GM12878 (cell line): Measurements from ENCODE around the gene PPFIBP1. TPM values are rescaled to one million over a fixed set of nuclear protein-coding genes. Genes with fewer than 3 reads are reported as not detected.

Experiments
- ATAC-seq: fragments of 200-7000 bp; cut with Tn5 transposase; 3 replicates; pipeline ENCODE4 v1.9.1; 2020; ENCODE audit warnings: mild to moderate bottlenecking, moderate library complexity
- BruUV-seq: library from RNA; stranded (reverse); fragments of 400-500 nt; replicated peaks from 2 replicates; lab custom pipeline; 2021; lab: Mats Ljungman, UMichigan
- CTCF ChIA-PET: fragments of 300-600 bp; sonication (Branson Sonifier 250); formaldehyde crosslinking; extraction: SDS; loops from one replicate; lab custom pipeline; 2021; ENCODE audit warnings: inconsistent platforms; lab: Yijun Ruan, JAX
- POLR2A ChIA-PET: fragments of 350-600 bp; formaldehyde crosslinking; extraction: SDS; loops from one replicate; lab custom pipeline; 2021; ENCODE audit warnings: inconsistent platforms; lab: Charles Lee
- RAD21 ChIA-PET: fragments of 300-600 bp; sonication (Branson Sonifier 250); formaldehyde crosslinking; loops from one replicate; lab custom pipeline; 2023; ENCODE audit warnings: antibody characterized with exemption; ENCODE audit not compliant: unreplicated experiment; lab: Charles Lee
- SMC1A ChIA-PET: fragments of 300-600 bp; sonication (Branson Sonifier 250); formaldehyde crosslinking; loops from one replicate; lab custom pipeline; 2023; ENCODE audit not compliant: unreplicated experiment, uncharacterized antibody; lab: Charles Lee
- DNase-seq: peaks from one replicate; pipeline ENCODE4 v3.0.0-alpha.2; 2011; ENCODE audit warnings: low read depth, low spot score
- FAIRE-seq: peaks from 3 replicates; lab custom pipeline; 2011; peaks lifted over from hg19 to GRCh38; lab: Jason Lieb, UNC
- H2AFZ ChIP-seq: 2 replicates; pipeline ENCODE4 v1.6.0; 2011; ENCODE audit warnings: low read depth, low read length, control low read depth; ENCODE audit not compliant: control insufficient read depth
- H3K27ac ChIP-seq: 2 replicates; pipeline ENCODE4 v1.5.1; 2011; ENCODE audit warnings: control low read depth; ENCODE audit not compliant: control insufficient read depth, insufficient read depth
- H3K27me3 ChIP-seq, 2 experiments: replicated peaks in 1 of 2; 2 replicates each; pipeline versions ENCODE4 v1.6.0 to v1.6.1; 2011; ENCODE audit warnings: low read length in 1 of 2; ENCODE audit not compliant: control insufficient read depth in 2 of 2, insufficient read depth in 2 of 2
- H3K36me3 ChIP-seq, 2 experiments: 2 replicates each; pipeline ENCODE4 v1.5.1; 2011; ENCODE audit warnings: low read length in 1 of 2; ENCODE audit not compliant: control insufficient read depth in 2 of 2, insufficient read depth in 2 of 2
- H3K4me1 ChIP-seq: 2 replicates; pipeline ENCODE4 v1.6.1; 2011; ENCODE audit warnings: mild to moderate bottlenecking, low read length, moderate library complexity, mixed read lengths; ENCODE audit not compliant: control insufficient read depth, insufficient read depth
- H3K4me2 ChIP-seq: 2 replicates; pipeline ENCODE4 v1.6.0; 2011; ENCODE audit warnings: control low read depth; ENCODE audit not compliant: control insufficient read depth, insufficient read depth
- H3K4me3 ChIP-seq: fragments of 200-600 bp; sonication (generic); 2 replicates; pipeline ENCODE4 v1.5.1; 2016
- H3K79me2 ChIP-seq: 2 replicates; pipeline ENCODE4 v1.6.0; 2011; ENCODE audit warnings: low read length; ENCODE audit not compliant: control insufficient read depth, insufficient read depth
- H3K9ac ChIP-seq: 2 replicates; pipeline ENCODE4 v1.8.0; 2011; ENCODE audit warnings: low read length, control low read depth, mixed read lengths; ENCODE audit not compliant: control insufficient read depth, insufficient read depth
- H3K9me3 ChIP-seq: replicated peaks from 3 replicates; pipeline ENCODE4 v1.5.1; 2011; ENCODE audit warnings: mild to moderate bottlenecking, low read length; ENCODE audit not compliant: control insufficient read depth, insufficient read depth
- H4K20me1 ChIP-seq: 2 replicates; pipeline ENCODE4 v1.6.0; 2011; ENCODE audit not compliant: control insufficient read depth, insufficient read depth
- DPF2 ChIP-seq: fragments of 450-650 bp; IDR thresholded peaks from 2 replicates; pipeline ENCODE4 v1.6.1; 2017; ENCODE audit warnings: mild to moderate bottlenecking
- FOS ChIP-seq: IDR thresholded peaks from 3 replicates; pipeline ENCODE4 v1.6.1; 2011; ENCODE audit warnings: borderline replicate concordance; ENCODE audit not compliant: insufficient read length; ENCODE audit errors: extremely low read depth
- IRF3 ChIP-seq: fragments of 450-650 bp; IDR thresholded peaks from 2 replicates; pipeline ENCODE4 v1.6.1; 2014; ENCODE audit warnings: mild to moderate bottlenecking
- KAT2A ChIP-seq: conservative IDR thresholded peaks from 2 replicates; pipeline ENCODE4 v1.6.1; 2011; ENCODE audit warnings: low read depth, low read length; ENCODE audit not compliant: control insufficient read depth
- MTA3 ChIP-seq: IDR thresholded peaks from 2 replicates; pipeline ENCODE4 v1.6.1; 2012; ENCODE audit warnings: low read length, inconsistent platforms, borderline replicate concordance
- MYB ChIP-seq: fragments of 150-350 bp; IDR thresholded peaks from 2 replicates; pipeline ENCODE4 v1.6.1; 2014; ENCODE audit warnings: mild to moderate bottlenecking, low read depth, low read length, borderline replicate concordance
- POU2F2 ChIP-seq: IDR thresholded peaks from 3 replicates; pipeline ENCODE4 v1.6.1; 2011; ENCODE audit warnings: low read depth, mild to moderate bottlenecking, low read length, borderline replicate concordance
- RFX5 ChIP-seq: IDR thresholded peaks from 2 replicates; pipeline ENCODE4 v1.6.1; 2011; ENCODE audit warnings: low read depth, low read length, improper control_type of control experiment
- ZNF592 ChIP-seq: fragments of 450-650 bp; IDR thresholded peaks from 2 replicates; pipeline ENCODE4 v1.6.1; 2017; ENCODE audit warnings: mild to moderate bottlenecking, moderate library complexity
- ZSCAN29 ChIP-seq: fragments of 450-650 bp; IDR thresholded peaks from 2 replicates; pipeline ENCODE4 v1.6.1; 2017; ENCODE audit warnings: mild to moderate bottlenecking, moderate library complexity
- WGBS: methylation state at CpG from one replicate; pipeline ENCODE4 v1.1.6; 2016; ENCODE audit warnings: low lambda C conversion rate; ENCODE audit not compliant: insufficient replicate concordance, insufficient coverage; ENCODE audit errors: missing lambda C conversion rate; 5-methylcytosine and 5-hydroxymethylcytosine counted together
- in situ Hi-C: fragments of 300-500 bp; cut with MboI; formaldehyde crosslinking; loops from 9 replicates; pipeline ENCODE4 v1.14.3; 2018; ENCODE audit warnings: mixed read lengths
- intact Hi-C: fragments of 100-400 bp; cut with micrococcal nuclease; formaldehyde crosslinking; loops from one replicate; pipeline ENCODE4 v1.14.2; 2022; ENCODE audit not compliant: unreplicated experiment
- polyA plus RNA-seq, 11 experiments: library from polyadenylated mRNA; depleted of rRNA in 4 of 11; unstranded in 6 of 11; stranded (reverse) in 5 of 11; fragments of >200 nt; fragmentation: Nextera tagmentation in 4 of 11; fragmentation: Illumina TruSeq in 1 of 11; extraction: Ambion mirVana in 4 of 11; extraction: Trizol in 1 of 11; gene quantifications; 1 replicate in 1 of 11; 2 replicates in 10 of 11; pipeline versions ENCODE4 v1.2.1 to v1.2.3, GENCODE V29; 2011 to 2016; ENCODE audit warnings: inconsistent platforms in 2 of 11, missing spikeins in 2 of 11, low read depth in 1 of 11
- total RNA-seq, 4 experiments: library from RNA; depleted of rRNA in 3 of 4; stranded (reverse); fragments of >200 nt in 3 of 4; fragmentation: Illumina TruSeq in 1 of 4; extraction: Trizol in 1 of 4; gene quantifications; 2 replicates each; pipeline versions ENCODE4 v1.2.1 to v1.2.3, GENCODE V29; 2013 to 2021

PPFIBP1 gene
- total and polyA plus RNA-seq, 10 of the 15 experiments (the other 5 are each of a cell fraction or from before 2014, with no cell fraction given), result 0.47 to 7.8 (median 3.6) TPM

GRCh38 chr12:27733052-27733656 is 209.1 kb downstream of the PPFIBP1 start (continued):
- no peak for TF ChIP-seq ZNF592

- BruUV-seq, result no TSS peak
- RAD21 ChIA-PET, result interaction anchor here (0.6 to 3.4 kb wide), 10 partner anchors 9 to 1266 kb away, joined by 3 to 43 read pairs (median 4); no protein-coding TSS in a partner anchor
- no peaks in the 10 kb centered on the region for H3K4me1 ChIP-seq
- no peaks in the 10 kb centered on the region for H4K20me1 ChIP-seq
- 95% methylated on average over 1 of the region's 1 CpG for WGBS
- POLR2A ChIA-PET, result interaction anchor here (0.6 to 1.0 kb wide), 3 partner anchors 22 to 206 kb away, joined by 4 read pairs; no protein-coding TSS in a partner anchor
- H3K27me3 ChIP-seq, result no peaks in the 10 kb centered on the region
- FAIRE-seq (no peak), ATAC-seq (no peak), DNase-seq (no peak)
- no peak overlapping the region for H3K9ac ChIP-seq
- H3K4me2 ChIP-seq, result no peak overlapping the region
- H3K36me3 ChIP-seq, result peaks cover 5 to 13% of the 10 kb centered on the region in 2 experiments; a peak in 3 of 4 replicates
- no peaks in the 10 kb centered on the region; the same call in 1 of the 2 replicates for H3K79me2 ChIP-seq
- H3K27ac ChIP-seq, result no peak overlapping the region
- H3K9me3 ChIP-seq, result no peaks in the 10 kb centered on the region
- no peak for TF ChIP-seq KAT2A
- TF ChIP-seq FOS, result no peak
- TF ChIP-seq DPF2, result no peak
- TF ChIP-seq POU2F2, result no peak
- no peak for TF ChIP-seq IRF3
- no peak for TF ChIP-seq RFX5
- no peak for TF ChIP-seq MYB
- TF ChIP-seq ZSCAN29, result no peak
- no peak for TF ChIP-seq MTA3
- SMC1A ChIA-PET, result interaction anchor here (0.7 to 6.6 kb wide), 12 partner anchors 9 to 209 kb away, joined by 3 to 70 read pairs (median 4); no protein-coding TSS in a partner anchor
- CTCF ChIA-PET, result interaction anchor here (0.6 to 7.4 kb wide), 24 partner anchors 9 to 1584 kb away, joined by 3 to 122 read pairs (median 4); no protein-coding TSS in a partner anchor
- no peak overlapping the region for H3K4me3 ChIP-seq
- intact Hi-C loops, result loop anchor here (1.0 to 2.0 kb wide), 4 partner anchors 47 to 1139 kb away; partner anchors contain the start of genes KLHL42 and MANSC4
- H2AFZ ChIP-seq, result no peak overlapping the region
- in situ Hi-C loops, result loop anchor here (5.0 kb wide), 2 partner anchors 209 to 1144 kb away; no protein-coding TSS in a partner anchor
These were observed 209.8 kb downstream of the PPFIBP1 start for GRCh38 chr12:27733791-27734190.
